ENCODE data around the gene RNF145.
"Not testable (repeated sequence)": the region's sequence is repeated elsewhere in the genome, so short reads cannot be mapped to it uniquely, and the experiment has no call there.

Gene RNF145, protein sequence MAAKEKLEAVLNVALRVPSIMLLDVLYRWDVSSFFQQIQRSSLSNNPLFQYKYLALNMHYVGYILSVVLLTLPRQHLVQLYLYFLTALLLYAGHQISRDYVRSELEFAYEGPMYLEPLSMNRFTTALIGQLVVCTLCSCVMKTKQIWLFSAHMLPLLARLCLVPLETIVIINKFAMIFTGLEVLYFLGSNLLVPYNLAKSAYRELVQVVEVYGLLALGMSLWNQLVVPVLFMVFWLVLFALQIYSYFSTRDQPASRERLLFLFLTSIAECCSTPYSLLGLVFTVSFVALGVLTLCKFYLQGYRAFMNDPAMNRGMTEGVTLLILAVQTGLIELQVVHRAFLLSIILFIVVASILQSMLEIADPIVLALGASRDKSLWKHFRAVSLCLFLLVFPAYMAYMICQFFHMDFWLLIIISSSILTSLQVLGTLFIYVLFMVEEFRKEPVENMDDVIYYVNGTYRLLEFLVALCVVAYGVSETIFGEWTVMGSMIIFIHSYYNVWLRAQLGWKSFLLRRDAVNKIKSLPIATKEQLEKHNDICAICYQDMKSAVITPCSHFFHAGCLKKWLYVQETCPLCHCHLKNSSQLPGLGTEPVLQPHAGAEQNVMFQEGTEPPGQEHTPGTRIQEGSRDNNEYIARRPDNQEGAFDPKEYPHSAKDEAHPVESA

GRCh38 chr5:159209438-159210209 lies at the start of gene RNF145:
RNF145 (minus strand) TSS chr5:159209553; CDS start chr5:159203617, 5,936 bp downstream.
- DNase-seq = peak; percentile 87

DNA sequence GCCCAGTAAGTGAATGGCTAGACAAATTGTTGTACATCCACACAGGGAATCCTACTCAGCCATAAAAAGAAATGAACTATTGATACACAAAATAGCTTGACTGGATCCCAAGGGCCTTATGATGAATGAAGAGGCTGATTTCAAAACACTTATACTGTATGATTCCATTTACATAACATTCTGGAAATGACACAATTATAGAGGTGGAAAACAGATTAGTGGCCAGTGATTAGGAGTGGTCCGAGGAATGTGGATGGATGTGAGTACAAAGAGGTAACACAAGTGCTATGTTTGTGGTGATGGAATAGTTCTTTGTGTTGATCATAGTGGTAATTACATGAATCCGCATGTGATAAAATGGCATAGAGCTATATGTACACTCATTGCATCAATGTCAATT lies 49.0 kb upstream of the RNF145 start:
- no peak for DNase-seq

GRCh38 chr5:159257629-159258283 lies 48.4 kb upstream of the RNF145 start:
- peak; percentile 13 for DNase-seq

DNA sequence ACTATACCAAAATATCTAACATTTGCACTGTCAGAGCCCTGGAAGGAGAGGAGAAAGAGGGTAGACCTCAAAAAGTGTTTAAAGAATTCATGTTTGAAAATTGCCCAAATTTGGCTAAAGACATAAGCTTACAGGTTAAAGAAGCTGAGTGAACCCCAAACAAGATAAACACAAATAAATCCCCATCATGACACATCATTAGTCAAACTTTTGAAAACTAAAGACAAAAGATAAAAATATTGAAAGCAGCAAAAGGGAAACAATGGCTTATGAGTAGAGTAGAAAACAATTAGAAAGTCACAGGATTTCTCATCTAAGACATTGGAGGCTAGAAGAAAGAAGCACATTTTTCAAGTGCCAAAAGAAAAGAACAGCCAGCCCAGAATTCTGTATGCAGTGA lies 47.7 kb upstream of the RNF145 start:
- no peak for DNase-seq

GRCh38 chr5:159252195-159252594 lies 42.8 kb upstream of the RNF145 start:
- no peak for DNase-seq

DNA sequence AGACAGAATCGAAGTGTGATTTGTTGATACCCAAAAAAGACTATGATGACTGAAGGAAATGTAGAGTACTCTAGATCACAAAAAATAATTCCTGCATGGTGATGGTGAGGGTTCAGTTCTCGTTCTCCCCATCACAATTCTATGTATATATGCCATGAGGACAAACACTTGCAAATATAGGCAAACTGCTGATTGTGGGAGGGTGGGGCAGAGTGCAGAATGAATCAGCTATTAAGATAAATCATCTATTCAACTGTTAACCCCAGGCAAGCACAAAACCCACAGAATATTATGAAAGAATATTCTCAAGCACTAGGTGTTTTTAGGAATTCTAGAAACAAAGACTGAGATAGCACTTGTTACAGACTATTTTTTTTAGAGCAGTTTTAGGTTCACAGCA lies 39.8 kb upstream of the RNF145 start:
- DNase-seq = no peak

- DNase-seq = no peak
These were observed 35.5 kb upstream of the RNF145 start for GRCh38 chr5:159244890-159245289.

DNA sequence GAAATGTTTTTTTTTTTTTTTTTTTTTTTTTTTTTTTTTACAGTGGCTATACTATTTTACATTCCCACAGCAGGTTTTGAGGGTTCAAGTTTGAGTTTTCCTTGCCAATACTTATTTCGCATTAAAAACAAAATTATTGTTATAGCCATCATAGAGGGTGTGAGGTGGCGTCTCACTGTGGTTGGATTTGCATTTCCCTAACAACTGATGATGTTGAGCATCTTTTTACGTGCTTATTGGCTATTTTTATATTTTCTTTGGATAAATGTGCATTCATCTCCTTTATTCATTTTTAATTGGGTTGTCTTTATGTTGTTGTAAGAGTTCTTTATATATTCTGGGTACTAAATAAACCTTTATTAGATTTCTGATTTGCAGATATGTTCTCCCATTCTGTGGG lies 34.8 kb upstream of the RNF145 start:
- no peak for DNase-seq

DNA sequence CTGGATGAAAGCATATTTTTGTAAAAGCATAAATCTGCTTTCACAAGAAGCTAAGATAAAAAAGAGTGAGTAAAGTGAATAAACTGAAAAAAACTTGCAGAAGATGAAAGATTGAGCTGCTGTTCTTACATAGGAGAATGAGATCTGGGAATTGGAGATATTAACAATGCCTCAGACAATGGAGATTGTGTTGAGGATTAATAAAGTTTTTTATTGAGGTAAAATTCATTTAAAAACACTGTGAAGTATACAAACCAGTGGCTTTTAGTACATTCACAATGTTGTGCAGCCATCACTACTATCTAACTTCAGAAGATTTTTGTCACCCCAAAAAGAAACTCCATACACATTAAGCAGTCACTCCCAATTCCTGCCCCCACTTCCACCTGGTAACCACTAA lies 34.0 kb upstream of the RNF145 start:
- no peak for DNase-seq

DNA sequence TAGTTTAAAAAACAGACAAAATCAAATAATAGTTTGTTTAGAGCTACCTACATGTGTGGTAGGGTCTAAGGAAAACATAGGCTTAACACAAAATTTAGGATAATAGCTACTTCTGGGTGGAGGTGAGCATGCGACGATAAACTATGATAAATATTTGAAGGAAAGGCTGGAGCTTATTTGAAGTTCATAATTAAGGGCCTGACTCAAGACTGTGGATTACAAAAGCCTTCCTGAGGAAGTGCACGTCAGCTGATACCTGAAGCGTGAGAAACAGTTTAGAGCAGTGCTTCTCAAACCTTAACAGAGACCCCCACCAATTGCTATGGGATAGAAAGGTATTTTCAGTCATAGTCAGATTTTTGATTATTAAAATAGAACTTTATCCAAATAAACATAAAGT lies 33.3 kb upstream of the RNF145 start:
- no peak for DNase-seq

DNA sequence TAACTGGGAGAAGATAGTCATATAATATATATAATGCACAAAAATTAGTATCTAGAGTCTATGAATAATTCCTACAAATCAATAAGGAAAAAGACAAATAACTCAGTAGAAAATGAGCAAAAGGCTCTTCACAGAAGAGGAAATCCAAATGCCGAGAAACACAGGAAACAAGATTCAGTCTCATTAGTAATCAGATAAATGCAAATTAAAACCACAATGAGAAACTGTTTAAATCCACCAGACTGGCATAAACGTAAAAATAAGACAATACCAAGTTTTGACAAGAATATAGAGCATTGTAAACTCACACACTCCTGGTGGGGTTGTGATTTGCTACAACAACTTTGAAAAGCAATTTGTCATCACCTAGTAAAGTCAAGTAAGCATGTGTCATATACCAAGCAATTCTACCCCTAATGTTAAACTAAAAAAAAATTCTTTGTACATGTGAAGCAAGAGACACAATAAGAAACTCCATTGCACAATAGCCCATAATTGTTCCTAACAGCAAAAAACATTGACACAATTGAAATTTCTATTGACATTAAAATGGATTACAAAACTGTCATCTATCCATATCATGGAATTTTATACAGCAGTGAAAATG lies 32.7 kb upstream of the RNF145 start:
- no peak for DNase-seq

DNA sequence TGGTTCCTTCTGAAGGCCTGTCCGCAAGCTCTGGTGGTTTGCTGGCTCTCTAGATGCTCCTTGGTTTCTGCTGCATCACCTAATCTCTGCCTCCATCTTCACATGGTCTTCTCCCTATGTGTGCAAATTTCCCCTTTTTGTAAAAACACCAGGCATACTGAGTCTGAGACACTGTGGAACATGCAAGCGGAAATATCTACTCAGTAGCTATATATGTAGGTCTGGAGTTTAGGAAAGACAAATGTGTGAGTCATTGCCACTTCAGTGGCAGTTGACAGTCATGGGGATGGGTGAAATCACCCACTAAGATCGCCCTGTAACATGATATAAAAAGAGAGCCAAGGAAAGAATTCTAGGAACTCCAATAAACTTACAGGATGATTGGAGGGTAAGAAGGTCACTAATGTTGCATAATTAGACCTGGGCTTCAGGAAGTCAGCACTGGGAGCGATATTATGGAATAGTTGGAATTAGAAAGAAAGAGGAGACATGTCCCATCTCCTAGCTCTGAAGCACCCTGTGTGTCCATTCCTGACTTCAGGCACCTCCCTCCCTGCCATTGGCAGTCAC lies 31.0 kb upstream of the RNF145 start:
- DNase-seq = no peak

DNA sequence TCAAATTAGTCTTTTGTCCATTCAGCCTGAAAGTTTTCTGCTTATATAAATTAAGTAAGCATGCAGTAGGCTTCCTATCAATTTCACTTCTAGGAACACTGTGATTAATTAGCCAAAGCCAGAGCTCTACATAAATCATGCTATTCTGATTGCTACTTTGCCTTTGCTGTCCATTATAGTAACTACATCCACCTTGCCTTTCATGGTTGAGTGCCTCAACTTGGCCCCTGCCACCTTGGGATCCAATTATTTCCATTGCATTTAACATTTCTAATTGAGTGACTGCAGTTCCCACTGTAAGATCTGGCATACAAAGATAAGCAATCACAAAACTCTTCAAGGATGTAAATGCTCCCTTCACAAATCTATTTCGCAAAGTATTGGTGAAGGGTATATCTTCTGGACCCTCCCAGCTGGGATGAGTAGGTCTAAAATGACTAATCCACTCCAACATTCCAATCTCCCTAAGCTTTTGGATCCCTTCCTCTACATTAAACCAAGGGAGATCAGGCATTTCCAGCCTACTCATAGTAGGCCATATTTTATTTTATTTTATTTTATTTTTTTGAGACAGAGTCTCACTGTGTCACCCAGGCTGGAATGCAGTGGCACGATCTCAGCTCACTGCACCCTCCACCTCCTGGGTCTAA lies 26.6 kb upstream of the RNF145 start:
- peak; percentile 46 for DNase-seq

GRCh38 chr5:159231167-159231566 lies 21.8 kb upstream of the RNF145 start:
- DNase-seq = no peak

DNA sequence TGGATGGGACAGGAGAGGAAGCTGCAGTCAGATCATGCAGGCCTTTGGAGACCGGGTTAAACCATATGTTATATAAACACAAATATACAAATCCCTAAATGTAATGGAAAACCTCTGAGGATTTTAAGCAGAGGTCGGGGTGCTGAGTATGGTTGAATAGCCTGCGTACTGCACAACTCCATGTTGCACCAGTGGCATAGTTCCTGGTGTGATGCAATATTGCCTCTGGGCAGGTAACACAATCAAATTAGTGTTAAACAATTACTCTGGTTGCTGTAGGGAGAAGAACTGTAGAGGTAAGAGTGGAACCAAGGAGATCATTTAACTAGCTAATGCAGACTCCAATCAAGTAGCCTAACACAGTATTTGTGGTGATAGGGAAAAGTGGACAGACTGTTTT lies 21.3 kb upstream of the RNF145 start:
- no peak for DNase-seq

GRCh38 chr5:159228097-159228496 lies 18.7 kb upstream of the RNF145 start:
- not testable (repeated sequence) for DNase-seq

GRCh38 chr5:159227452-159227851 lies 18.1 kb upstream of the RNF145 start:
- no peak for DNase-seq

- no peak for DNase-seq
These were observed 17.1 kb upstream of the RNF145 start for GRCh38 chr5:159226451-159226850.

DNA sequence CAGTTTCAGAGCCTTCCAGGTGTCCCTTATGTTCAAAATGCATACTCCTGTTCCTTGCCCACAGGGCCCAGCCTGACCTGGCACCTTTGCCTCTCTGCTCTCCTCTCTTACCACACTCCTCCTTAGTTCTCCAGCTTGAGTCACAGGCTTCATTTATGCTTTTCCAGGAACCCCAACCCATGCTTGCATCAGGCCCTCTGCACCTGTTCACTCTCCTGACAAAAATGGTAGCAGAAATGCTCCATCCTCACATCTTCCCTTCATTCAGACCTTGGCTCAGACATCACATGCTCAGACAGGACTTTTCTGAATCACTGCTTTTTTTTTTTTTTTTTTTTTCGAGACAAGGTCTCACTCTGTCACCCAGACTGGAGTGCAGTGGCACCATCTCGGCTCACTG lies 15.1 kb upstream of the RNF145 start:
- DNase-seq = no peak

GRCh38 chr5:159223469-159223868 lies 14.1 kb upstream of the RNF145 start:
- no peak for DNase-seq

- peak; percentile 37 for DNase-seq
These were observed 10.9 kb upstream of the RNF145 start for GRCh38 chr5:159220206-159220605.

DNA sequence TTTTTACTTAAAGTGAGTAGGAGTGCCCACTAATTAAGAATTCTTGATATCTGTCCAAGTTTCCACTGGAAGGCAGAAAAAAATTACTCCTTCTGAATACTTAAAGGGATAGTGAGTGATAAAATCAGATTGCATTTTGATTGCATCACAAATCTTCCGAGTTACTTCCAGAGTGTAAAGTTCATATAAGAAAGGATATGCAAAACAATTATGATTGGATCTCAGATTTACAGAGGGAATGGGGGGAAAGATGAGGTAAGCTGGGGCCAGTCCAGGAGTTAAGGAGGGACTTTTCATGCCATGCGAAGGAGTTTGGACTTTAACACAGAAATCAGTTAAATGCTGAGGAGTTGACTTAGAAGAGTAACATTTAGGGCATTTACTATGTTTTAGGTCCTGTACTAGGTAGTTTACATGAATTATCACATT lies 9.3 kb upstream of the RNF145 start:
- DNase-seq = no peak

Measured in NCI-H82 (cell line).